ENCODE measurements around the gene RYR2.

DNA sequence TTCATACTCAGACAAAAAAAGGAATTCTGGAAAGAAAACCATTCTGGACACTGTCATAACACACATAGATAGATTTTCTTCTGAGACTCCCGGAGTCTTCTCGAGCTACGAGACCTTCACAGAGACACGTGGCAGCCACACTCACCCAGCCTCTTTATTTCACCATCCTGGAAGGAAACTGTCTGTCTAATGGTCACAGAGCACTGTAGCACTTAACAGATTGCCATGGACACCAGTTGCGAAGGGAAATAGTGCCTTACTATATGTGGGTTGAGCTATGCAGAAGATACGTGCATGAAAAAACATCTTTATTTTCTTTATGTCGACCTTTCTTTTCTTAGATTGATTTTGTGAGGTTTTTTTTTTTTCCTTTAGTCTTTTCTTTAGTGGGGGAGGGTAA lies 790.9 kb downstream of the RYR2 start:
- no peak for TF ChIP-seq POLR2A (IDR thresholded peaks at IDR 0.05)
- TF ChIP-seq CTCF (IDR thresholded peaks at IDR 0.05): no peak
- no peak for TF ChIP-seq POLR2AphosphoS5 (IDR thresholded peaks at IDR 0.05)

Measured in breast epithelium (tissue), 3 donors.